GM19328 (cell line): ENCODE measurements around the gene PDE11A.
"Not testable (repeated sequence)": the region's sequence is repeated elsewhere in the genome, so short reads cannot be mapped to it uniquely, and the experiment has no call there.

Experiments
- ATAC-seq: cut with Tn5 transposase; IDR thresholded peaks from one replicate; pipeline ENCODE4 v1.9.1; 2021; ENCODE audit warnings: mild to moderate bottlenecking, moderate library complexity; ENCODE audit not compliant: unreplicated experiment

The PDE11A gene

DNA sequence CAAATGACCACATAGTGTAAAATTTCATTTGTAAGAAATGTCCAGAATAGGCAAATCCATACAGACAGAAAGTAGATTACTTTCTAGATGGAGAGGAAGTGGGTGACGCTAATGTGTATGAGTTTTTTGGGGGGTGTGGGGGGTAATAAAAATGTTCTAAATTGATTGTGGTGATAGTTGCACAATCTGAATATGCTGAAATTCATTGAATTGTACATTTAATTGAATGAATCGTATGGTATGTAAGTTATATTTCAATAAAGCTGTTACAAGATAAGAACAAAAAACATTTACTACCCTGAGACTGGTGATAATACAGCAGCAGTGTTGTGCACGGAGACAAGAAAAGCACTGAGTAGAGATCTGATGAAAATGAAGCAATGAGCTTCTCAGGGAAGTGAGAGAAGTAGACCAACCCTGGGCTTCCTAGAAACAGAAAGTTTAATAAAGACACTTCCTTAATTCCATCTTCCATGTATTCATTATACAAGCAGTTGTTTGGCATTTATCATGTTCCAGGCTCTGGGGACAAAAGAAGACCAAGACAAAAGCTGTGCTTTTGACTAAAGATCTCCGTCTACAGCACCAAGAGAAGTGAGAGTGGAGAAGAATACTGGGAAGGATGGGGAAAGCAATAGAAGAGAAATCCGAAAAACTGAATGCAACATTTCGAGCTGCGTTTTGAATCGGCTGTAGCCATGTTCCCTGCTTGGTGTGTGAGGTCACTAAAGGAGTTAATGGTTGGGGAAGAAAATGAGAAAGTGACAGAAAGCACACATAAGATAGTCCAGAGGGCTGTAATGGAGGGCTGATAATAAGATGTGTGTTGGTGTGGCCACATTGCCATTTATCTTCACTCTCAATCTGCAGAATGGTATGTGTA lies 1.8 kb upstream of the PDE11A start:
- ATAC-seq, result no peak

DNA sequence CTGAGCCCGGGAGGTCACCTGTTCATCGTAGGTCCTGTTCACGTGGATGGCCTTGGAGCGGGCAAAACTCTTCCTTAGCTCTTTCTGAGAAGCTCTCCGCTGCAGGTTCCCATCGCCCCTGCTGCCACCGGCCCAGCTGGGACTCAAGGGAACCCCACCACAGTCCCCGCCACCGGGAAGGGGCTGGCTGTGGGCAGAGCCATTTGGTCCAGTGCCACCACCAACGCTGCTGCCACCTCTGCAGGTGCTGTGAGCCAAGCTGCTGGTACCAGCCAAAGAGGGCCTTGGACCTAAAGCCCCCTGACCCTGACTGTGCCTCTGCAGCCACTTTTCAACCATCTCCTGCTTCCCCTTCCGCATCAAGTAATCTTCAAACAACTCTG lies 586 bp downstream of the PDE11A start:
- no peak for ATAC-seq

DNA sequence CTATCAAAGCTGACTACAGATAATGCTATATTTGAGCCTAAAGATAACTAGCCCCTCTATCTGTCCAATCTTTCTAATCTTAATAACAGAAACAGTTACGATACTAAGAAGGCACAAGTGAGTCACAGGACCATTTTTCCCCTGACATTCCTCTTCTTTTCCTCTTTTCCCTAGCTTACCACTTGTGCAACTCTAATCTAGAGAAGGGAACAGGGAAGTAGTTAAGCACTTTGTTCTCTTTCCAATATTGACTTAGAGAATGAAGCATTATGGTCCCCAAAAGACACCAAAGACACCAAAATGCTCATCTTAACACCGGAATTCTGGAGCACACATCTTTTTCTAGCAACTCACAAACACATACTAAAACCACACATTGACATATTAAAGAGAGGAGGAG lies 1.8 kb downstream of the PDE11A start:
- ATAC-seq, result no peak

DNA sequence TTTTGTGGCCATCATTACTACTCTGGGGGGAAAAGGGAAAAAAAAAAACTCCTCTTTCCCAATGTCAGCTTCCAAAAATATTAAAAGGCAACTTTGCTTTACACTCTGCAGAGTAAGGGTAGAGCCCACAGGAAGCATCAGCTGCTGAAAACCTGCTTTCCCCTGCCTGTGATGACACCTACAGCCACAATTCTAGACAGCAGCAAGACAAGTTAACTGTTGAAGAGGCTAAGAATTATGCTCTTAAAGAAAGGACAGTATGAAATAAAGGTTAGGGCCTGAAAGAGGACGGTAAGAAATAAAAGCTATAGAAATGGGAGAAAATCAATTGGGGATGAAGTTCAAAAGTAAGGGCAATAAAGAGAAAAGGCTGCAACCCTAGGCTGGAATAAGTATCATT lies 3.0 kb downstream of the PDE11A start:
- ATAC-seq, result no peak

DNA sequence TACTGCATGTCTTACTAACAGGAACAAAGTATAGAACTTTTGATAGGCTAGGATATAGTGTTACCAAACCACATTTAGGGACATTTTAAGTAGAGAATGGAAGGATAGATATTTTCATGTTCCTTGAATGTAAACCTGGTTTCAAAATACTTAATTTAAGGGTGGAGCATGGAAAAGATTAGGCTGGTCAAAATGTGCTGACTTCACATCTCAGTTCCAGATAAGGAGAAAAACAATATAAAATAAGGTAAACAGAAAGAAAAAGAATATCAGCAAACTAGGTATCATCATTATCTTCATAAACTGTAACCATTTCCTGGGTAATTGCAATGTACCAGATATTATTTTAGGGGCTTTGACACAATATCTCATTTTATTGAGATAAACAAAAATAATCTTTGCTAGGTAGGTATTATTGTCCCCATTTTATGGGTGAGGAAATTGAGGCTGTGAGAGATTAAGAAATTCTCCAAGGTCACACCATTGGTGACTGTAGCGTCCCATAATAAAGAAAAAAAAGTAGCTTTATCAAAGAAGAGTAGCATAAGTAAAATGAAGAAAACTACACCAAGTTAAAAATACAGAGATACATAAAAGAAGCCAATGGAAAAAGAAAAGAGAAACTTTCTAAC lies 3.6 kb downstream of the PDE11A start:
- ATAC-seq, result no peak

DNA sequence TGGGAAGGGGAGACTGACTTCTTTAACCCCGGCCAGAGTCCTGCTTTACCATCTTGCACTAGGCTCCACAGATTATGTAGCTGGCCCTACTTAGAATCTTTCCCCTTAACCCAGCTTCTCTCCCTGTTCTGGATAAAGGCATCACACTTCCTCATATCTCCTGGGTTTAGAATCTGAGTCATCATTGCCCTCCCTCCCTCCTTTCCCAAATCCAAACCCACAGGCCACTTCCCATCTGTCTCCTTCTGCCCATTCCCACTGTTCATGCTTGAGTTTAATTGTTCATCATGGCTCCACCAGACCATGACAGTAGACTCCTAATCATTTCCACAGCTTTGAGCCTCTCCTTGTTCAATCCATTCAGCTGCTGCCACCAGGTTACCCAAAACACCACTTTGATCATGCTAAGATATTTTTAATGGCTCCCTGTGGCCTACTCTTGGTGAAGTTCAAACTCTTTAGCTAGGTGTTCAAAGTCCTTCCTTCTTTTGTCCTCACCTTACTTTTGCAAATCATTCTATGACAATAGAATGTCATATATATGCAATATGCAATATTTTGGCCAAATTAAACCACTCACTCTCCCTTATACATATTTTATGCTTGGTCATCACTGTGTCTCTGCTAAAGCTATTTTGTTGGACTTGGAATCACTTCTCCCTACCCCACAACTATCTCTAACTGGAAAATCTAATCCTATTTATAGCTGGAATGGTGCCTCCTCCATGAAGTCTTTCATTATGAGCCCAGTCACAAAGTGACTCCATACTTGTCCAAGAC lies 5.5 kb downstream of the PDE11A start:
- ATAC-seq, result no peak

DNA sequence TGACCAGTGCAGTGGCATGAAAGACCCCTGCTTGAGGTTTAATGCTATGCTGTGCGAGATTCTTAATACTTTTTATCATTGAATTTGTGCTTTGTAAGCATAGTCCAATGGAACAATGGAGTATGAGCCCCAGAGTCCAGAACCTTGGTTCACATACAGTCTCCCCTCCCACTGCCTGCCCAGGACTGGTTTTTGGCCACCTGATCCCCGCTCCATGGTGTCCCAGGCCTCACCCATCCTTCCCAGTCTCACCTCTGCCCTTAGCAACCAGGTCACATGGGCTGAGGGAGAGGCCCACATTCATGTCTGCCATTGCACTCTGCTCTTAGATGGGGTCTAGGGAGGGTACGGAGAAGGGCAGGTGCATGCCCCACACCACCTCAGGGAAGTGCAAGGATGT lies 6.3 kb downstream of the PDE11A start:
- ATAC-seq, result no peak

DNA sequence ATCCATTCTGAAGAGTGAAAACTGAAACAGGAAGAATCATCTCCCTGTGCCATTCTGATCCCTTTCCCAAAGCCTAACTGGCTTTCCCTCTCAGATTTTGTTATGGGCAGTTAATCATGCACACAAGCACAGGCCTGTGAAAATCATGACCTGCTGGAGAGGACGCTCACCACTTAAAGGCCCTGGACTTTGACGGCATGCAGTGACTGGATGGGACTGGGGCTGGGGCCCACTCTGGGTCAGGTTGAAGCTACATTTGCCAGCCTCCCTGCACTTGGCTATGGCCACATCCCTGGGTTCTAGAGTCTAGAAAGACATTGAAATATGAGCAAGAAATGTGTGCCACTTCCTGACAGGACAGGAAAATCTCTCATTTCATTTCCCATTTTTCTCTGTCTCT lies 12.9 kb downstream of the PDE11A start:
- ATAC-seq, result no peak

DNA sequence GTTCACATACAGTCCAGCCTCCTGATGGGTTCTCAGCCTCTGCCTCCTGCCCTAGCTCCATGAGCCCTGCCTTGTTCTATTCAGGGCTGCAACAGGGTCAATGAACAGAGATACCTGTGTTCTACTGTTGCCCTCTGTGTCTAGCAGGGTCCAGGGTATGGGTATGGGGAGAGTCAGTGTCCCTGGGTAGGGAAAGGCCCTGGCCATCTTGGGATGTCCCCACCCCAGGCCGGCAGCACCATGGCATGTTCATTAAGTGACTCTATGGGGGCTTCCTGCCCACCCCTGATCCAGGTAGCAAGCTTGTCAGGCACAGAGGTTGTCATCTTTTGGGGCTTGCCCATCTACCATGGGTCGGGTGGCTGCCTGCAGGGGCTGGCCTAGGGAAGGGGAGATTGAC lies 13.5 kb downstream of the PDE11A start:
- ATAC-seq, result no peak

DNA sequence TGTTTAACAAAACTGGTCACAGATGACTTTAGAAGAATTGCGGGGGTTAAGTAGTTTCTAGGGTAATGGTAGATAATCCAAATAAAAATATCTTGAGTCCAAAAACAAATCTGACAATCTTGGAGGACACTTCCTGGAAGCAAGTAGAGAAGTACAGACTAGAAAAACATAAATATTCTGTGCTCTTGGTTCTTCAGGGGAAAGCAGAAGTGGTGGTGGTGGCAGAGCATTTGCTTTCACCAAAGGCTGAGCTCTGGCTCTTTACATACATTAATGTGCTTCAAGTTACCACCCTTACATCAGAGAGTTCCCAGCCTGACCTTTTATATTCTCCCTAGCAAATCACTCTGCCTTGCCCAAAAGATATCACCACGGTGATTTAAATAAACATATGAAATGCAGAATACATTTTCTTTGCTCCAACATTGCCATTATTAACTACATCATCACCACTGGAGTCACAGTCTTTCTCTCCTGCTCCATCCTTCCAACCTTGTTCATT lies 15.3 kb downstream of the PDE11A start:
- no peak for ATAC-seq

DNA sequence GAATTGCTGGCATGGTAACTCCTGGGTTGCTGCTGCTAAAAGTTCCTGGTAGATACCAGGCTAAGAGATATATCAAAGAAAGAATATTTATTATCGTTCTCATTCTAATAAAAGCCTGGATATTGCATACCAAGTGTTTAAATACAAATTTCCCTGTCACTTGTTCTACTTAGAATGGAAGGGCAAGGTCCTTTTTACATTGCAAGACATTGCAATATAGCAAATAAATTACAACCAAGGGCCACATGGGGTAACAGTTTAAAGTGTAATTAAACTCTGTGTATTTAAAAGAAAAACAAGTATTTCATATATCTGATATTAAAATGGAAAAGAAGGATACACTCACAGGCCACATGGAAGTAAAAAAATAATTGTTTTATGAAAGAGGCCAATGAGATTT lies 16.2 kb downstream of the PDE11A start:
- no peak for ATAC-seq

DNA sequence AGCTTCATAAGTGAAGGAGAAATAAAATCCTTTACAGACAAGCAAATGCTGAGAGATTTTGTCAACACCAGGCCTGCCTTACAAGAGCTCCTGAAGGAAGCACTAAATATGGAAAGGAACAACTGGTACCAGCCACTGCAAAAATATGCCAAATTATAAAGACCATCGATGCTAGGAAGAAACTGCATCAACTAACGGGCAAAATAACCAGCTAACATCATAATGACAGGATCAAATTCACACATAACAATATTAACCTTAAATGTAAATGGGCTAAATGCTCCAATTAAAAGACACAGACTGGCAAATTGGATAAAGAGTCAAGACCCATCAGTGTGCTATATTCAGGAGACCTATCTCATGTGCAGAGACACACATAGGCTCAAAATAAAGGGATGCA lies 21.3 kb downstream of the PDE11A start:
- not testable (repeated sequence) for ATAC-seq

DNA sequence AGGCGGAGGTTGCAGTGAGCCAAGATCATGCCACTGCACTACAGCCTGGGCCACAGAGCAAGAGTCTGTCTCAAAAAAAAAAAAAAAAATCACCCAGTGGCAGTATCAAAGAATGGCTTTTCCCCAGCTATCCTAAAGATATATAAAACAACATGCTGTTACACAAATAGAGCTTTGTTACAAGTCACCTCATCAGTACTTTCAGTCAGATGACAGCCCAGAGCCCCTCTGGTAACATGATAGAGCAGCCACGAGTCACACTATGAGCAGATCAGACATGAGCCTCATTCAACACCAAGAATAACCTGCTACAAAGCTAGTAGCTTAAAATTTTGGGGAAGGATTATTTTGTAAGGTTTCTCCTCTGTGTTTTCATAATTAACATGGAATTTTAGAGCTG lies 25.2 kb downstream of the PDE11A start:
- no peak for ATAC-seq

DNA sequence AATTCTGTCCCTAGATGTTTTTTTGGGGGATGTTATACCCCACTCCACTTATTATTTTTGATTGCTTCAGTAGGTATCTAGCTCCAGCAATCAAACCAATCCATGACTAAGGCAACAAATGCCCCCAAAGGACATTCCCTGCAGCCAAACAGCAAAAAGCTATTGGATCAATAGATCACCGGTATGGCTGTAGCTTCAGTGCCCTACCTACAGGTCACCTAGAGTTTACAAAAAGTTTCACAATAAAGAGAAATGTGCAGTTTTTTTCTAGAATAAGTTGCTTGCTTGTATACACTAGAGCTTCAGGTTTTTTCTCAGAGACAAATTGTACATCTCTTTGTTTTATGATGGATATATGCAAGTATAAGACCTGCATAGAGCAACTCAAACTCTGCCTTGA lies 27.7 kb downstream of the PDE11A start:
- ATAC-seq, result no peak

DNA sequence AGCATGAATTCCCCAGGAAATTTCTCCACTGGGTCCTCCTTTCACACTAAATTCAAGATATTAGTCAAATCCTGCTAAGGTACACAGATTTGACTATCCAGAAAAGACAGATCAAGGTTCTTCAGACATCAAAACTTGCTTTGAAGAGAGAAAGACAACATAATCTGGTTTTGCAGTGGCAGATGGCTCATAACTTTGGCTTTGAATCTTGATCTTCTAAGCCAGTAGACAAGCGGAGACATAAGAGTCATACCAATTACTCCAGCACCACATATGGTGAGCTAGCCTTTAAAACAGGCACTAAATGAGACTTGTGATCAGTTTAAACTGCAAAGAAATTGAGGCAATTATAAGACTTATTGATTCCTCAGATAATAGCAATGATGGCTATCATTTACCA lies 29.3 kb downstream of the PDE11A start:
- ATAC-seq, result no peak

DNA sequence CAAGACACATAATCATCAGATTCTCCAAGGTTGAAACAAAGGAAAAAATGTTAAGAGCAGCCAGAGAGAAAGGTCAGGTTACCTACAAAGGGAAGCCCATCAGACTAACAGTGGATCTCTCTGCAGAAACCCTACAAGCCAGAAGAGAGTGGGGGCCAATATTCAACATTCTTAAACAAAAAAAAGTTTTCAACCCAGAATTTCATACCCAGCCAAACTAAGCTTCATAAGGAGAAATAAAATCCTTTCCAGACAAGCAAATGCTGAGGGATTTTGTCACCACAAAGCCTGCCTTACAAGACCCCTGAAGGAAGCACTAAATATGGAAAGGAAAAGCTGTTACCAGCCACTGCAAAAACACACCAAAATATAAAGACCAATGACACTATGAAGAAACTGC lies 39.0 kb downstream of the PDE11A start:
- ATAC-seq, result not testable (repeated sequence)

DNA sequence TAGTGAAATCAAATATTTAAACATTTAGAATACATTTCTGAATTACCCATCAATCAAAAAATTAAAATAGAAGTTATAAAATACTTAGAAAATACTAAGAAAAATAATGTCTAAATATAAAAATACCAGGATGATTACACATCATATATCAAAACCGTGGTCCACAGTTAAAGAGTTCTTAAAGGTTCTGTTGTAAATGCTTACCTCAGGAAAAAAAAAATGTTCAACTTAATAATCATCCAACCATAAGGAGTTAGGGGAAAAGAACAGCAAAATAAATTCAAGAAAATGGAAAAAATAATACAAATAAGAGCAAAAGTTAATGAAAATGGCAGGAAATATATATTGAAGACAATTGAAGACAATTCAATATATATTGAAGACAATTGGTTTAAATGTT lies 43.2 kb downstream of the PDE11A start:
- ATAC-seq, result no peak

DNA sequence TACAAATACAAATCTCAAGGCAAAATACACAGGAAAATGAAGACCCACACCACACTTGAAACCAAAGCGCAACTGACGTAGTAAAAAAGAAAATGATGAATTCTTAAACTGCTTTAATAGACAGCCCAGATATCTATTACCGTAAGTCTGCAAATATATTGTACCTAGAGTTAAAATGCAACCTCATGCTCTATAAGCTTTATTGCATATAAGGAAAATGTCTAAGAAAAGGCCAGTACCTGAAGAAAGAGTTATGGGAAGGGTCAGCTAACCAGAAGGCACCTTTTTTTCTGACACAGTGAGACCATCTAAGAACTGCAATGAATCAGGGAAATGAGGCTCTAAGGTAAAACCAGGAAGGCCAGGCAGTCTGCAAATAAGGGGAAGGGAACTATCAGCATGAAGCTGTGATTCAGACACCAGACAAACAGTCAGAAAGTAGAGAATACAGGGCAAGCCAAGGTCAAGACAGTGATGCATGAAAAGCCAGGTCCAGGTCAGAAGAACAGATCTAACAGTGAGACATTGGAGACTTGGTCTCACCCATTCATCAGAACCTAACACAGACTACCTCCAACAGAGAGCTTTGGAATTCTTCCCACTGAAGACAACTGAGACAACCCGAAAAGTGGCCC lies 46.9 kb downstream of the PDE11A start:
- ATAC-seq, result no peak

DNA sequence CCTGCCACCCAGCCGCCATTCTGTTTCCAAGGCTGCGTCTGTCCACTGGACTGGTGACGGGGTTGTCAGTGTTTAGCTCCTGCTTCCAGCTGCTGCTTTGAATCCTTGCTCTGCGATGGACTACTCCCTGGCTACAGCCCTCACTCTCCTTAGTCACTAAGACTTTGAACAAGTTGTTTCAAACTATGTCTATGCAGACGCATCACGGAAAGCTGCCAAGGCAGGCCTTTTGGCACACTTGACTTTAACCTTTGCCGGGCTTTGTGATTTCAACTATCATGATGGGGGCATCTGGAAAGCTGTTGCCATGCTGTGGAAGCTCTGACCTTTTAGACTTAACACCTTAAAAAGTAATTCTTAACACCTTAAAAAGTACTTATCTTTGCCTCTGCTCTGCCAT lies 54.4 kb downstream of the PDE11A start:
- ATAC-seq, result no peak

DNA sequence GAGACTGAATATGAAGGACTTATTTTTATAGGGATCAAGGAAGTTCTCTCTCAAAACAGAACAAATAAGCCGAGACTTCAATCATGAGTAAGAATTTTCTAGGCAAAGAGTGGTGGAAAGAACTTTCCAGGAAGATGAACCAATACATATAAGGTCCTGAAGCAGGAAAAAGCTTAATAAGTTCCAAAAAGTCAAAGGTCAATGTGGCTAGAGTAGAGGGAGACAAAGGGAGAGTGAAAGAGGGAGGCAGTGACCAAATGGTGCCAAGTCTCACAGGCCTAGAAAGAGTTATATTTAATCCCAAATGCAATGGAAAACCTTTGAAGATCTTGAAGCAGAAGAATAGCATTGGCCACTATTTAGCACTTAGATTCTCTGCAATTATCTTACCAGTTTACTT lies 56.0 kb downstream of the PDE11A start:
- no peak for ATAC-seq

DNA sequence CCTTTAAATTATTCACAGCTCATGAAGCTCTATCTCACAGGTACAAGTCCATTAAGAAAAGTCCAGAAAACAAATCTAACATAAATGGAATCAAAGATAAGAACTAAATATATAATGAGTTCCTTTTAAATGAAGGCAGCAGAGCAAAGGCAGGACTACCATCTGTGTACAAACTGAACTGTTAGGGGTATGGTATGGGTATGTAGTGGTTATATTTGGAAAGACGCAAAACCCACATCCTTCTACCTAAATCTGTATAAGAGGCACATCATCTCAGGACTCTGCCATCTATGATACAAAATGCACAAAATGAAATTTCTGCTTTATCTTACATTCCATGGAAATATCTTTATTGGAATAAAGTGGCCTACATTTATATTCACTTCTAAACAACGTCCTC lies 59.9 kb downstream of the PDE11A start:
- ATAC-seq, result no peak
